Stimulated activated CD4-positive, alpha-beta T cell treated with anti-CD3 and anti-CD28 coated beads, TNF-alpha, amount 100 ng/mL, for 24 hours (primary cell): ENCODE measurements around the gene HAGHL.
"Not testable (repeated sequence)": the region's sequence is repeated elsewhere in the genome, so short reads cannot be mapped to it uniquely, and the experiment has no call there.

Source experiments
- DNase-seq, 3 experiments: peaks; one replicate each; pipeline ENCODE4 v3.0.0-alpha.2; 2020; ENCODE audit warnings: low read depth in 3 of 3

The HAGHL gene

GRCh38 chr16:687499-687898 lies 39.4 kb upstream of the HAGHL start:
- no peak for DNase-seq

DNA sequence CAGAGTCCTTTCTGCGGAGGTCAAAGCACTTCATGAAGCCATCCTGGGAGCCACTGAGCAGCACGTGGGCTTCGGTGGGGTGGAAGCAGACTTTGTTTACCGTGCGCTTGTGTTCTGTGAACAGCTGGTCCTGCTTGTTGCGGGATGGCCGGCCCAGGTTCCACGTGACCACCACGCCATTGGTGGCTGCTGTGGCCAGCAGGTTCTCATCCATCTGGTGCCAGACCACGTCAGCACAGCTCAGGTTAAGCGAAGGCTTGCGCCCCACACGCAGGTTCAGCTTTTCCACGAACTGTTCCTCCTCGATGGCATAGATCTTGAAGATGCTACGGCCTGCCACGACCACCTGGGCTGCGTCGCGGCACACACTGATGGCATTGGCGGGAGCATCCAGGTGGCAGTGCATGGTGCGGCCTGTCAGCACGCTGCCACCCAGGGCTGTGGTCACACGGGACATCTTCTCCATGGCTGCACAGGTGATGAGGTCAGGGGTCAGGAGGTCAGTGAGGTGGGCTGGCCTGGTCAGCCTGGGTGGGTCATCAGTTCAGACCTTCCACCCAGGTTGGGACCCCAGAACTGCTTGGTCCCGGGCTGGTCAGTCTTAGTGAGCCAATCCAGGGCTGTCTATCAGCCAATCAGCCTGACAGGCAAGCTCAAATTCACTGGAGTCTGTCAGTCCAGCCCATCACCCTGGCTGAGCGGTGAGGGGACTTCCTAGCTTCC lies 37.6 kb upstream of the HAGHL start:
- DNase-seq: no peak

- not testable (repeated sequence) for DNase-seq
Observed at GRCh38 chr16:691242-691641, 35.7 kb upstream of the HAGHL start.

GRCh38 chr16:692356-693108 lies 34.4 kb upstream of the HAGHL start:
- DNase-seq: no peak

DNA sequence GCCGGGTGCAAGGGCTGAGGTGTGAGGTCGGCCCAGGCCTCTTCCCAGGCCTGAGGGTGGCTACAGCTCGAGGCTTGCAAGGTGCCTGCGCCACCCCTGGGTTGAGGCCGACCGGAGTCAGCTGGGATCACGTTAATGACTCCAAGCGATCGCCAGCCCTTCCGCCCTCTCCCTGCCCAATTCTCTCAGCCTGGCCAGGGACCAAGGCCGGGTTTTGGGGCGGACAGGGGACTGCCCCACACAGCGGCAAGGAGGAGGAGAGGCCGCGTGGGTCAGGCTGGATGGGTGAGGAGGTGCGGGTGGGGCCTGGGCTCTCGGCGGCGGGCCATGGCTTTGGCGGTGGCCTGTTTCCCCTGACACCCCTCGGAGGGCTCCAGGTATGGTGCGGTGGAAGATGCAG lies 33.5 kb upstream of the HAGHL start:
- no peak for DNase-seq

DNA sequence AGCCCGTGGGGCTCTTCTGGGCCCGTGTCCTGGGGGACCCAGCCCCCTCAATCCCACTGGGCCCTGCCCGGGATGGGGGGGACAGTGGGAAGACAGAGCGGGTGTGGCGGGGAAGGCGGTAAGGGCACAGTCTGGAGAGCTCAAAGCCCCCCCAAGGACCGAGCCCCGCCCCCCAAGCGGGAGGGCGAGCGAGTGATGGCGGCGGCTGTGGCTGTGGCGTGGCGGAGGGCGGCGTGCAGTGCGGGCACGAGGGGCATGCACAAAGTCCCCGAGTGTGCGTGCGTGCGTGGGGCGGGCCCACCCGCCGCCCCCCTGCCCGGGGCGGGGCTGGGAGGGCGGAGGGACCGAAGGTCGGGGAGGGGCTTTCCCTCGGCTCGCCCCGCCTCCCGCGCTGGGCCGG lies 33.1 kb upstream of the HAGHL start:
- DNase-seq: no peak

GRCh38 chr16:694187-694862 lies 32.6 kb upstream of the HAGHL start:
- DNase-seq: no peak

GRCh38 chr16:694863-695354 lies 32.0 kb upstream of the HAGHL start:
- no peak for DNase-seq

DNA sequence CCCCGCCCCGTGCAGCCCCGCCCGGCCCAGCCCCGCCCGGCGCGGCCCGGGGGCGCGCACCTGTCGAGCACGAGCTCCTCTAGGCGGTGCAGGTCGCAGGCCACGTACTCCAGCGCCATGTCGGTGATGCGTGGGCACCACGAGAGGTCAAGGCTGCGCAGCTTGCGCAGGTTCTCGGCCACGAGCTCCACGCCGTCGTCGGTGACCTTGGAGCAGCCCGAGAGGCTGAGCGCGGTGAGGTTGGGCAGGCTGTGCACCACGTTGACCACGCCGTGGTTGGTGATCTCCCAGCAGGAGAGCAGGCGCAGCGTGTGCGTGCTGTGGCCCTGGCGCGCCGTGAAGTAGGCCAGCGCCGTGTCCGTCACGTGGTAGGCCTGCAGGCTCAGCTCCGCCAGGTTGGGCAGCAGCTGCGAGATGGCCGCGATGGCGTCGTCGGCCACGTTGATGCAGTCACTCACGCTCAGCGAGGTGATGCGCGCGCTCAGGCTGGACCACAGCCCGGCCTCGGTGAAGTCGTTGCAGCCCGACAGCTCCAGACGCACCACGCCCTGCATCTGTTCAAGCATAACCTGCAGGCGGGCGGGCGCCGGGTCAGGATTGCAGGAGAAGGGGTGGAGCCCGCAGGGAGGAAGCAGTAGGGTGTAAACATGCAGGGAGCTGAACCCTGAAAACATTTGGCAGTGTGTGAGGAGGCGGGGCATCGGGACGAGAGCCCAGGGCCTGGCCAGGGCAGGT lies 31.4 kb upstream of the HAGHL start:
- peak in 2 of 3 experiments; percentile 48 to 69 for DNase-seq

- no peak for DNase-seq
Observed at GRCh38 chr16:698911-699671, 27.8 kb upstream of the HAGHL start.

DNA sequence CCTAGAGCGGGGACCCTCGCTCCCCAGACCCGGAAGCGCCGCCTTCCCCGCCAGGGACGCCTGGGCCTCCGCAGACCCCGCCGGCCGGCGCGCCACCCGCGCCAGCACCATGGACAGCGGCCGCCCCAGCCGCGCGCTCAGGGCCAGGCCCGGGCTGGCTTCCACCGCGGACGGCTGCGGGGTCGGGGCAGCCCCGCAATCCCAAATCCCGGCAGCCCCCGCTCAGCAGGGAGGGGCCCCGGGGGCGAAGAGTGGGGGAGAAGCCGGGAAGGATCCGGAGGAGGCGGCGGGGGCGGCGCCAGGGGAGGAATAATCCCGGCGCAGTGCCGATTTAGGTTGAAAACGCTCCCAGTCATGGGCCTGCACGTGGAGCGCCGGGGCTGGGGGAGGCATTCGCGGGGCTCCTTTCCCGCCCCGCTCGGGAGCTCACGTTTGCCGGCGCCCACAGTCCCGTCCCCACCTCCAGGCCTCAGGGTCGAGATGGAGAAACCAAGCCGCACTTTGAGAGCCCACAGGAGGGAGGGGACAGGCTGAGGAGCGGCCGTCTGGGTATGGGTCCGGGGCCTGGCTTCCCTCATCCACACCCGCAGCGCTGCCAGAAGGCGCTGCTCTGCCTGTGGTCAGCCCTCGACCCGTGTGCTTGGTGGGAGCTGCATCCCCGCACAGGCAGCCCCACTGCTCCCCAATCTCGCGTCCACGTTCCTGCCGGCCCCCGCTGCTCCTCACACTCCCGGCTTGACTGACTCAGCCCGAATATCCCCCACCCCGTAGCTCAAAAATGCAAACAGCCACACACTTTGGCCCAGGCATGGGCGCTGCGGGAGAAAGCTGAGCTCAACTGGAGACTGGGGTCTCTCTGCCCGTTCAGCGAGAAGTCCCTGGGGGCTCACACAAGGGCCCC lies 26.0 kb upstream of the HAGHL start:
- DNase-seq: no peak

DNA sequence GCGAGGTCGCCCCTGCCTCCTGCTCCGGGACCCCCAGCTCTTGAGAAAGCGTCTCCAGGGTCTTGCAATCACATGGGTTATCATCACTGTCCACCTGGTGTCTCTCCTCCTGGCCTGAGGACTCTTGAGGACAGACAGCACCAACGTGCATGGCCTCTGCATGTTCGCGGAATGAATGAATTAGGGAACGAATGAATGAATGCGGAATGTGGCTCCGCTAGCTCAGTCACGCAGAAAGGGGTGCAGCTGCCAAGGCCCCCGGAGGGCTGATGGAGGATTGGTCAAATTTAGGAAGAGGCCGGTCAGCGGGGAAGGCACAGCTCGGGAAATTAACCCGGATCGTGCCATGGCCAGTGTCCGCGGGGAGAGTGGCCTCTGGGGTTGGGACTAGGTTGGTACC lies 24.6 kb upstream of the HAGHL start:
- DNase-seq: no peak

- DNase-seq: no peak
Observed at GRCh38 chr16:703406-703805, 23.5 kb upstream of the HAGHL start.

GRCh38 chr16:704047-704446 lies 22.9 kb upstream of the HAGHL start:
- no peak for DNase-seq

DNA sequence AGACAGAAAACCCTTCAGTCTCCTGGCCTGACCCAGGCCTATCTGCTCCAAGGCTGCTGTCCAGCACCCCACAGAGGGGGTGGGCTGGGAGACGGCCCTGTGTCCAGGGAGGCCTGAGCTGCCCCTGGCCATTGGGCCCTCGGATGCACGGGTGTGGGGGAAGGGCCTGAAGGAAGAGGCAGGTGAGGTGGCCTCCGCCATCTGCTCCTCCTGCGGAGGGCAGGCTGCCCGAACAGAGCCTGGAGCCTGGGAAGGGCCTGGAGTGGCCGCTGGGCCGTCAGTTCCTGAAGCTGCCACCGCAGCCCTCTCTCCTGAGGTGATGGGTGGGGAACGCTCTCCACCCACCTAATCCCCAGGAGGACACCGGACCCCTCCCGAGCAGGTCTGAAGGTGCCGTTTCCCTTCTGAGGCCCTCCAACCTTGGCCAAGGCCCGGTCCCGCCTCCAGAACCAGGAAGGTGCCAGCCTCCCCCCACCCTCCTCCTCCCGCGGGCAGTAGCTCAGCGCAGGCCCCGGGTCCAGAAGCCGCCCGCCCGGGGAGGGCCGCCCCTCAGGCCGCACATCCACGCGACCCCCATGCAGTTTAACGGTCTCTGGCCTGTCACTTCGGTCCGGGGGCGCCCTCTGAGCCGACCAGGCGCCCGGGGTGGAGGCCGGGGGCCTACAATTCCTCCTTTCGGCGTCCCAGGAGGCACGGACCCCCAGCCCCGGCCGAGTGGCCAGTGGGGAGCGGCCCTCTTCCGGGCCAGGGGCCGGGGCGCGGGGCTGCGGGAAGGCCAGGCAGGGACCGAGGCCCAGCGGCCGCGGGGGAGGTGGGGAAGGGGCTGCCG lies 22.1 kb upstream of the HAGHL start:
- DNase-seq: no peak

- DNase-seq: no peak
Observed at GRCh38 chr16:705431-706188, 21.3 kb upstream of the HAGHL start, which contains the start of gene FBXL16. Gene FBXL16 (minus strand): TSS chr16:705801. CDS start chr16:697405, 8,396 bp downstream.

GRCh38 chr16:706189-707061 lies 20.5 kb upstream of the HAGHL start:
- DNase-seq: no peak
